MM.1S (cell line): ENCODE measurements around the gene RAB8A.

Source experiments
- CTCF ChIP-seq: fragments of 300-600 bp; sonication (generic); IDR thresholded peaks from 2 replicates; pipeline ENCODE4 v1.5.1; 2016; ENCODE audit warnings: antibody characterized with exemption, low read length, mixed read lengths
- EZH2 ChIP-seq: fragments of 300-600 bp; sonication (generic); optimal IDR thresholded peaks from 2 replicates; pipeline ENCODE3; 2017; ENCODE audit warnings: low read depth, mild to moderate bottlenecking, antibody characterized with exemption, low read length, mixed read lengths
- EZH2phosphoT487 ChIP-seq: fragments of 300-600 bp; sonication (generic); IDR thresholded peaks from 2 replicates; pipeline ENCODE4 v1.6.1; 2018; ENCODE audit warnings: antibody characterized with exemption, low read length

GRCh38 chr19:16143399-16144215 lies 31.9 kb downstream of the RAB8A start, which contains the start of gene HSH2D:
- TF ChIP-seq CTCF (no peak), EZH2 (no peak), EZH2phosphoT487 (no peak)
